ENCODE measurements around the gene DENND4C.

GRCh38 chr9:19231904-19232822 is 1.7 kb downstream of the DENND4C start:
- TF ChIP-seq CTCF (IDR thresholded peaks at IDR 0.05 in 8 of 11, conservative IDR thresholded peaks at IDR 0.05 in 3 of 11) = no peak
- no peak for TF ChIP-seq POLR2A (IDR thresholded peaks at IDR 0.05)
- TF ChIP-seq POLR2AphosphoS5 (IDR thresholded peaks at IDR 0.05) = no peak
